GM12891 (cell line): ENCODE measurements around the gene DSC1.

Experiments used
- POLR2A ChIP-seq: IDR thresholded peaks from 2 replicates; pipeline ENCODE4 v1.6.1; 2011; ENCODE audit warnings: low read depth, low read length, control low read depth
- POLR2AphosphoS5 ChIP-seq: IDR thresholded peaks from 2 replicates; pipeline ENCODE4 v1.6.1; 2011; ENCODE audit warnings: low read depth, low read length, control low read depth
- SPI1 ChIP-seq: IDR thresholded peaks from 2 replicates; pipeline ENCODE4 v1.6.1; 2011; ENCODE audit warnings: low read depth, low read length, control low read depth
- TAF1 ChIP-seq: IDR thresholded peaks from 2 replicates; pipeline ENCODE4 v1.6.1; 2011; ENCODE audit warnings: low read depth, low read length, control low read depth

GRCh38 chr18:31146809-31147208, 15.8 kb downstream of the DSC1 start:
- no peak for TF ChIP-seq TAF1
- TF ChIP-seq POLR2AphosphoS5 = no peak
- no peak for TF ChIP-seq POLR2A
- no peak for TF ChIP-seq SPI1
